Measurements from ENCODE around the gene ERBB3. TPM values are rescaled to one million over a fixed set of nuclear protein-coding genes. Genes with fewer than 3 reads are reported as not detected.

ERBB3 gene
- total RNA-seq, 1 donor from 2014 or later = 3.8 TPM

DNA sequence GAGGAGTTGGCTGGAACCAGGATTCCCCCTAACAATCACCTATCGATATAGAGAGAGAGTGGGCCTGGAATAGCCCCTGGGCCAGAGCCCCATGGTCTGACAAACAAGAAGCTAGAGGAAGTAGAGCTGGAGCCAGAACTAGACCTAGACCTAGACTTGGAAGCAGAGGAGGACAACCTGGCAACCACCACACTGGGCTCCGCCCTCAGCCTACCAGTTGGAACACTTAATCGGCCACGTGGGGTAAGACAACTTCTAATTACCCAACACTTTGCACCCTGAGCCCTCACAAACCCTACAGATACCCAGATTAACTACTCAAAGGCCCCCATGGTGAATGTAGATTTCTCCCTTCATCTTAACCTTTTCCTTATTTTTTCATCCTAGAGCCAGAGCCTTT, 19.8 kb downstream of the ERBB3 start:
- FAIRE-seq (no peak), DNase-seq (ENCODE audit: low read depth) (no peak)
- no peak overlapping the region for H3K9ac ChIP-seq (ENCODE audit: low read length)
- no peaks in the 10 kb centered on the region for H4K20me1 ChIP-seq (ENCODE audit: insufficient read depth, low read length)
- H3K27ac ChIP-seq (ENCODE audit: low read depth, low read length) = no peak overlapping the region
- no peak overlapping the region for H3K4me2 ChIP-seq (ENCODE audit: low read length)
- peaks cover 8% of the 10 kb centered on the region for H3K27me3 Mint-ChIP-seq (ENCODE audit: low read depth, unreplicated experiment)
- no peaks in the 10 kb centered on the region for H3K36me3 ChIP-seq (ENCODE audit: insufficient read depth, low read length)
- peaks cover 4% of the 10 kb centered on the region for H3K36me3 Mint-ChIP-seq (ENCODE audit: low read depth, unreplicated experiment)
- peaks cover 5% of the 10 kb centered on the region for H3K79me2 ChIP-seq (ENCODE audit: insufficient read depth, low read length)
- H3K27ac Mint-ChIP-seq (ENCODE audit: unreplicated experiment) = no peak overlapping the region
- H3K9me3 ChIP-seq (ENCODE audit: insufficient read depth, low read depth, low read length) = no peaks in the 10 kb centered on the region
- H2AFZ ChIP-seq (ENCODE audit: low read depth, low read length) = no peak overlapping the region
- TF ChIP-seq CTCF (IDR thresholded peaks at IDR 0.05; ENCODE audit: insufficient read depth, low read depth, low read length) (no peak), EZH2 (IDR thresholded peaks at IDR 0.05; ENCODE audit: insufficient read depth, low read length) (no peak)
- peaks cover 19% of the 10 kb centered on the region for H3K27me3 ChIP-seq (ENCODE audit: insufficient read depth, low read length)
- H3K4me1 ChIP-seq (ENCODE audit: insufficient read depth, low read length) = no peaks in the 10 kb centered on the region
- H3K9me3 Mint-ChIP-seq (ENCODE audit: unreplicated experiment) = no peaks in the 10 kb centered on the region
- H3K4me3 Mint-ChIP-seq (ENCODE audit: unreplicated experiment) = no peak overlapping the region
- H3K4me3 ChIP-seq (ENCODE audit: insufficient read depth, low read depth, low read length) = no peak overlapping the region
- H3K4me1 Mint-ChIP-seq (ENCODE audit: low read depth, unreplicated experiment) = peaks cover 4% of the 10 kb centered on the region

DNA sequence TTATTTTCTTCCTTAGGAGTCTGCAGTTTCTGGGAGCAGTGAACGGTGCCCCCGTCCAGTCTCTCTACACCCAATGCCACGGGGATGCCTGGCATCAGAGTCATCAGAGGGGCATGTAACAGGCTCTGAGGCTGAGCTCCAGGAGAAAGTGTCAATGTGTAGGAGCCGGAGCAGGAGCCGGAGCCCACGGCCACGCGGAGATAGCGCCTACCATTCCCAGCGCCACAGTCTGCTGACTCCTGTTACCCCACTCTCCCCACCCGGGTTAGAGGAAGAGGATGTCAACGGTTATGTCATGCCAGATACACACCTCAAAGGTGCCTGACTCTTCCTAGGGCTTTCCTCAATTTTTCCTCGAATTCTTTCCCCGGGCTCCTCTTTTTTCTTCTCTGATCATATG, 21.1 kb downstream of the ERBB3 start:
- peaks cover 8% of the 10 kb centered on the region for H3K27me3 ChIP-seq (ENCODE audit: insufficient read depth, low read length)
- no peaks in the 10 kb centered on the region for H3K9me3 Mint-ChIP-seq (ENCODE audit: unreplicated experiment)
- H3K36me3 ChIP-seq (ENCODE audit: insufficient read depth, low read length) = no peaks in the 10 kb centered on the region
- no peak for TF ChIP-seq EZH2 (IDR thresholded peaks at IDR 0.05; ENCODE audit: insufficient read depth, low read length)
- no peak for TF ChIP-seq CTCF (IDR thresholded peaks at IDR 0.05; ENCODE audit: insufficient read depth, low read depth, low read length)
- no peak overlapping the region for H3K4me3 ChIP-seq (ENCODE audit: insufficient read depth, low read depth, low read length)
- no peak for FAIRE-seq
- H3K9ac ChIP-seq (ENCODE audit: low read length) = no peak overlapping the region
- no peak overlapping the region for H3K27ac Mint-ChIP-seq (ENCODE audit: unreplicated experiment)
- no peak overlapping the region for H3K4me3 Mint-ChIP-seq (ENCODE audit: unreplicated experiment)
- no peak for DNase-seq (ENCODE audit: low read depth)
- peaks cover 10% of the 10 kb centered on the region for H4K20me1 ChIP-seq (ENCODE audit: insufficient read depth, low read length)
- H3K36me3 Mint-ChIP-seq (ENCODE audit: low read depth, unreplicated experiment) = peaks cover 2% of the 10 kb centered on the region
- peaks cover 6% of the 10 kb centered on the region for H3K27me3 Mint-ChIP-seq (ENCODE audit: low read depth, unreplicated experiment)
- peaks cover 8% of the 10 kb centered on the region for H3K4me1 Mint-ChIP-seq (ENCODE audit: low read depth, unreplicated experiment)
- no peaks in the 10 kb centered on the region for H3K4me1 ChIP-seq (ENCODE audit: insufficient read depth, low read length)
- no peaks in the 10 kb centered on the region for H3K9me3 ChIP-seq (ENCODE audit: insufficient read depth, low read depth, low read length)
- H3K27ac ChIP-seq (ENCODE audit: low read depth, low read length) = no peak overlapping the region
- no peak overlapping the region for H2AFZ ChIP-seq (ENCODE audit: low read depth, low read length)
- H3K4me2 ChIP-seq (ENCODE audit: low read length) = no peak overlapping the region
- H3K79me2 ChIP-seq (ENCODE audit: insufficient read depth, low read length) = peaks cover 18% of the 10 kb centered on the region

- FAIRE-seq = no peak
- Histone ChIP-seq H3K4me2 (ENCODE audit: low read length) (no peak overlapping the region), H3K9me3 (ENCODE audit: insufficient read depth, low read depth, low read length) (no peaks in the 10 kb centered on the region), H3K9ac (ENCODE audit: low read length) (no peak overlapping the region), H3K4me3 (ENCODE audit: insufficient read depth, low read depth, low read length) (no peak overlapping the region), H3K79me2 (ENCODE audit: insufficient read depth, low read length) (peaks cover 34% of the 10 kb centered on the region), H3K36me3 (ENCODE audit: insufficient read depth, low read length) (peaks cover 3% of the 10 kb centered on the region), H3K27me3 (ENCODE audit: insufficient read depth, low read length) (no peaks in the 10 kb centered on the region), H4K20me1 (ENCODE audit: insufficient read depth, low read length) (peaks cover 20% of the 10 kb centered on the region), H3K4me1 (ENCODE audit: insufficient read depth, low read length) (no peaks in the 10 kb centered on the region), H3K27ac (ENCODE audit: low read depth, low read length) (no peak overlapping the region), H2AFZ (ENCODE audit: low read depth, low read length) (no peak overlapping the region)
- Mint-ChIP-seq H3K27ac (ENCODE audit: unreplicated experiment) (no peak overlapping the region), H3K36me3 (ENCODE audit: low read depth, unreplicated experiment) (peaks cover 5% of the 10 kb centered on the region), H3K27me3 (ENCODE audit: low read depth, unreplicated experiment) (peaks cover under 1% of the 10 kb centered on the region), H3K4me1 (ENCODE audit: low read depth, unreplicated experiment) (peaks cover 12% of the 10 kb centered on the region), H3K9me3 (ENCODE audit: unreplicated experiment) (no peaks in the 10 kb centered on the region), H3K4me3 (ENCODE audit: unreplicated experiment) (peak overlapping the region; percentile 14)
- TF ChIP-seq EZH2 (IDR thresholded peaks at IDR 0.05; ENCODE audit: insufficient read depth, low read length) (no peak), CTCF (IDR thresholded peaks at IDR 0.05; ENCODE audit: insufficient read depth, low read depth, low read length) (no peak)
- DNase-seq (ENCODE audit: low read depth) = no peak
Observed at GRCh38 chr12:56102683-56103065, 22.7 kb downstream of the ERBB3 start.
